ENCODE measurements around the gene CLDN14. TPM values are rescaled to one million over a fixed set of nuclear protein-coding genes. Genes with fewer than 3 reads are reported as not detected.

CLDN14 gene
- total and polyA plus RNA-seq, 2 experiments from 2014 or later: not detected

DNA sequence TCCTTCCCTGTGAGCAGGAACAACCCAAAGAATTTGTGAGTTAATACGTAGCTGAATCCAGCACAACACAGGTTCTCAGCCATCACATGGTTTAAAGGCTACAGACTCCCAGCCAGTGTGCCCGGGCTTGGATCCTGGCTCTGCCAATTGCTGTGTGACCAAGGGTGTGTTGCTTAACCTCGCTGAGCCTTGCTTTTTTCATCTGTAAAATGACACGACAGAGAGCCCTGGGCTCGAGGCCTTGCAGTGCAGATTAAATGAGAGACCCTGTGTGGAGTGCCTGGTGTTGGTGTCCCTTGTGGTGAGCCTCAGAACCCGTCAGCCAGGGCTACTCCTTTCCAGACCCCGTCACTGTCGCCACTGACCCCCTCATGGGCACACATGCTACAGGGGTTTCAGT is 55.3 kb downstream of the CLDN14 start:
- Histone ChIP-seq H3K4me2 (no peak overlapping the region), H3K79me2 (replicated peaks; ENCODE audit: insufficient read depth) (no peaks in the 10 kb centered on the region), H3K4me3 (no peak overlapping the region), H3K36me3 (ENCODE audit: insufficient read depth) (no peaks in the 10 kb centered on the region; the same call in 1 of the 2 replicates), H3F3A (replicated peaks; ENCODE audit: low read depth) (no peaks in the 10 kb centered on the region; the same call in 1 of the 2 replicates), H2AFZ (no peak overlapping the region), H3K27me3 (ENCODE audit: insufficient read depth) (no peaks in the 10 kb centered on the region), H3K9me2 (ENCODE audit: insufficient read depth) (no peaks in the 10 kb centered on the region), H4K20me1 (replicated peaks; ENCODE audit: insufficient read depth) (no peaks in the 10 kb centered on the region), H3K27ac (ENCODE audit: low read depth) (no peak overlapping the region), H3K4me1 (ENCODE audit: insufficient read depth) (no peaks in the 10 kb centered on the region; the same call in 1 of the 2 replicates)
- Mint-ChIP-seq H3K27ac (no peak overlapping the region), H3K36me3 (ENCODE audit: low read depth) (no peaks in the 10 kb centered on the region), H3K9me3 (no peaks in the 10 kb centered on the region; the same call in 2 of the 3 replicates), H3K27me3 (ENCODE audit: insufficient read depth, low read depth, poor library complexity) (peaks cover 15% of the 10 kb centered on the region), H3K4me3 (no peak overlapping the region), H3K4me1 (peaks cover 17% of the 10 kb centered on the region)
- TF ChIP-seq, protein P1, sequence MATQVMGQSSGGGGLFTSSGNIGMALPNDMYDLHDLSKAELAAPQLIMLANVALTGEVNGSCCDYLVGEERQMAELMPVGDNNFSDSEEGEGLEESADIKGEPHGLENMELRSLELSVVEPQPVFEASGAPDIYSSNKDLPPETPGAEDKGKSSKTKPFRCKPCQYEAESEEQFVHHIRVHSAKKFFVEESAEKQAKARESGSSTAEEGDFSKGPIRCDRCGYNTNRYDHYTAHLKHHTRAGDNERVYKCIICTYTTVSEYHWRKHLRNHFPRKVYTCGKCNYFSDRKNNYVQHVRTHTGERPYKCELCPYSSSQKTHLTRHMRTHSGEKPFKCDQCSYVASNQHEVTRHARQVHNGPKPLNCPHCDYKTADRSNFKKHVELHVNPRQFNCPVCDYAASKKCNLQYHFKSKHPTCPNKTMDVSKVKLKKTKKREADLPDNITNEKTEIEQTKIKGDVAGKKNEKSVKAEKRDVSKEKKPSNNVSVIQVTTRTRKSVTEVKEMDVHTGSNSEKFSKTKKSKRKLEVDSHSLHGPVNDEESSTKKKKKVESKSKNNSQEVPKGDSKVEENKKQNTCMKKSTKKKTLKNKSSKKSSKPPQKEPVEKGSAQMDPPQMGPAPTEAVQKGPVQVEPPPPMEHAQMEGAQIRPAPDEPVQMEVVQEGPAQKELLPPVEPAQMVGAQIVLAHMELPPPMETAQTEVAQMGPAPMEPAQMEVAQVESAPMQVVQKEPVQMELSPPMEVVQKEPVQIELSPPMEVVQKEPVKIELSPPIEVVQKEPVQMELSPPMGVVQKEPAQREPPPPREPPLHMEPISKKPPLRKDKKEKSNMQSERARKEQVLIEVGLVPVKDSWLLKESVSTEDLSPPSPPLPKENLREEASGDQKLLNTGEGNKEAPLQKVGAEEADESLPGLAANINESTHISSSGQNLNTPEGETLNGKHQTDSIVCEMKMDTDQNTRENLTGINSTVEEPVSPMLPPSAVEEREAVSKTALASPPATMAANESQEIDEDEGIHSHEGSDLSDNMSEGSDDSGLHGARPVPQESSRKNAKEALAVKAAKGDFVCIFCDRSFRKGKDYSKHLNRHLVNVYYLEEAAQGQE (IDR thresholded peaks at IDR 0.05; ENCODE audit: unreplicated experiment): no peak
- TF ChIP-seq CREB1 (CRISPR knock-in tag; IDR thresholded peaks at IDR 0.05; ENCODE audit: low read depth): no peak
- no peak for TF ChIP-seq NANOG (IDR thresholded peaks at IDR 0.05; ENCODE audit: borderline replicate concordance)
- ATAC-seq: no peak
- no peak for DNase-seq (ENCODE audit: low spot score)

DNA sequence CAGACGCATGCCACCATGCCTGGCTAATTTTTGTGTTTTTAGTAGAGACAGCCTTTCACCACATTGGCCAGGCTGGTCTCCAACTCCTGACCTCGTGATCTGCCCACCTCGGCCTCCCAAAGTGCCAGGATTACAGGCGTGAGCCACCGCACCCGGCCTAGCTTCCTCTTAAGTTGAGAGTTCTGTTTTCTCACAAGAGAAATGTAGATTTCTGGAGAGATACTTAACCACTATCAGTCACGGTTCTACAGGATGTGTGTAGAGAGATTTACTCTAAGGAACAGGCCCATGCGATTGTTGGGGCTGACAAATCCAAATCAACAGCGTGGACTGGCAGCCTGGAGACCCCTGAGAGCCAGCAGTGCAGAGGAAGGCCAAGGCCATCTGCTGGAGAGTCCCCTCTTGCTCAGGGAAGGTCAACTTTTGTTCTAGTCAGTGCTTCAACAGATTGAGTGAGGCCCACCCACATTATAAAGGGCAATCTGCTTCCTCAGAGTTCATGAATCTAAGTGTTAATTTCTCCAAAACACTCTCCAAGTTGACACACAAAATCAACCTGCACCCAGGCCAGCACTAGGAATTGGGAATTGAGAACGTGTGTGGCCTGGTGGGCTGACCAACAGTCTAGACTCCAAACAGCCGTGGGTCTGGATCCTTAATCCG is 56.0 kb downstream of the CLDN14 start:
- DNase-seq (ENCODE audit: low spot score) (no peak), ATAC-seq (no peak)
- no peaks in the 10 kb centered on the region for H3K79me2 ChIP-seq (replicated peaks; ENCODE audit: insufficient read depth)
- no peak overlapping the region for H3K4me2 ChIP-seq
- H3K4me1 Mint-ChIP-seq: peaks cover 17% of the 10 kb centered on the region
- no peak overlapping the region for H3K27ac ChIP-seq (ENCODE audit: low read depth)
- no peaks in the 10 kb centered on the region; the same call in 1 of the 2 replicates for H3K36me3 ChIP-seq (ENCODE audit: insufficient read depth)
- H3K27me3 ChIP-seq (ENCODE audit: insufficient read depth): no peaks in the 10 kb centered on the region
- no peaks in the 10 kb centered on the region for H3K4me1 ChIP-seq (ENCODE audit: insufficient read depth)
- peaks cover 15% of the 10 kb centered on the region for H3K27me3 Mint-ChIP-seq (ENCODE audit: insufficient read depth, low read depth, poor library complexity)
- no peak overlapping the region for H2AFZ ChIP-seq
- no peak overlapping the region for H3K27ac Mint-ChIP-seq
- H4K20me1 ChIP-seq (replicated peaks; ENCODE audit: insufficient read depth): no peaks in the 10 kb centered on the region
- no peaks in the 10 kb centered on the region for H3K36me3 Mint-ChIP-seq (ENCODE audit: low read depth)
- H3K9me3 Mint-ChIP-seq: no peaks in the 10 kb centered on the region; the same call in 2 of the 3 replicates
- H3K4me3 Mint-ChIP-seq: no peak overlapping the region
- H3F3A ChIP-seq (replicated peaks; ENCODE audit: low read depth): no peaks in the 10 kb centered on the region; the same call in 1 of the 2 replicates
- no peak overlapping the region for H3K4me3 ChIP-seq
- H3K9me2 ChIP-seq (ENCODE audit: insufficient read depth): no peaks in the 10 kb centered on the region
- TF ChIP-seq, protein P2, sequence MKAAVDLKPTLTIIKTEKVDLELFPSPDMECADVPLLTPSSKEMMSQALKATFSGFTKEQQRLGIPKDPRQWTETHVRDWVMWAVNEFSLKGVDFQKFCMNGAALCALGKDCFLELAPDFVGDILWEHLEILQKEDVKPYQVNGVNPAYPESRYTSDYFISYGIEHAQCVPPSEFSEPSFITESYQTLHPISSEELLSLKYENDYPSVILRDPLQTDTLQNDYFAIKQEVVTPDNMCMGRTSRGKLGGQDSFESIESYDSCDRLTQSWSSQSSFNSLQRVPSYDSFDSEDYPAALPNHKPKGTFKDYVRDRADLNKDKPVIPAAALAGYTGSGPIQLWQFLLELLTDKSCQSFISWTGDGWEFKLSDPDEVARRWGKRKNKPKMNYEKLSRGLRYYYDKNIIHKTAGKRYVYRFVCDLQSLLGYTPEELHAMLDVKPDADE (IDR thresholded peaks at IDR 0.05): no peak
- no peak for TF ChIP-seq CREB1 (CRISPR knock-in tag; IDR thresholded peaks at IDR 0.05; ENCODE audit: low read depth)
- TF ChIP-seq, protein P3, sequence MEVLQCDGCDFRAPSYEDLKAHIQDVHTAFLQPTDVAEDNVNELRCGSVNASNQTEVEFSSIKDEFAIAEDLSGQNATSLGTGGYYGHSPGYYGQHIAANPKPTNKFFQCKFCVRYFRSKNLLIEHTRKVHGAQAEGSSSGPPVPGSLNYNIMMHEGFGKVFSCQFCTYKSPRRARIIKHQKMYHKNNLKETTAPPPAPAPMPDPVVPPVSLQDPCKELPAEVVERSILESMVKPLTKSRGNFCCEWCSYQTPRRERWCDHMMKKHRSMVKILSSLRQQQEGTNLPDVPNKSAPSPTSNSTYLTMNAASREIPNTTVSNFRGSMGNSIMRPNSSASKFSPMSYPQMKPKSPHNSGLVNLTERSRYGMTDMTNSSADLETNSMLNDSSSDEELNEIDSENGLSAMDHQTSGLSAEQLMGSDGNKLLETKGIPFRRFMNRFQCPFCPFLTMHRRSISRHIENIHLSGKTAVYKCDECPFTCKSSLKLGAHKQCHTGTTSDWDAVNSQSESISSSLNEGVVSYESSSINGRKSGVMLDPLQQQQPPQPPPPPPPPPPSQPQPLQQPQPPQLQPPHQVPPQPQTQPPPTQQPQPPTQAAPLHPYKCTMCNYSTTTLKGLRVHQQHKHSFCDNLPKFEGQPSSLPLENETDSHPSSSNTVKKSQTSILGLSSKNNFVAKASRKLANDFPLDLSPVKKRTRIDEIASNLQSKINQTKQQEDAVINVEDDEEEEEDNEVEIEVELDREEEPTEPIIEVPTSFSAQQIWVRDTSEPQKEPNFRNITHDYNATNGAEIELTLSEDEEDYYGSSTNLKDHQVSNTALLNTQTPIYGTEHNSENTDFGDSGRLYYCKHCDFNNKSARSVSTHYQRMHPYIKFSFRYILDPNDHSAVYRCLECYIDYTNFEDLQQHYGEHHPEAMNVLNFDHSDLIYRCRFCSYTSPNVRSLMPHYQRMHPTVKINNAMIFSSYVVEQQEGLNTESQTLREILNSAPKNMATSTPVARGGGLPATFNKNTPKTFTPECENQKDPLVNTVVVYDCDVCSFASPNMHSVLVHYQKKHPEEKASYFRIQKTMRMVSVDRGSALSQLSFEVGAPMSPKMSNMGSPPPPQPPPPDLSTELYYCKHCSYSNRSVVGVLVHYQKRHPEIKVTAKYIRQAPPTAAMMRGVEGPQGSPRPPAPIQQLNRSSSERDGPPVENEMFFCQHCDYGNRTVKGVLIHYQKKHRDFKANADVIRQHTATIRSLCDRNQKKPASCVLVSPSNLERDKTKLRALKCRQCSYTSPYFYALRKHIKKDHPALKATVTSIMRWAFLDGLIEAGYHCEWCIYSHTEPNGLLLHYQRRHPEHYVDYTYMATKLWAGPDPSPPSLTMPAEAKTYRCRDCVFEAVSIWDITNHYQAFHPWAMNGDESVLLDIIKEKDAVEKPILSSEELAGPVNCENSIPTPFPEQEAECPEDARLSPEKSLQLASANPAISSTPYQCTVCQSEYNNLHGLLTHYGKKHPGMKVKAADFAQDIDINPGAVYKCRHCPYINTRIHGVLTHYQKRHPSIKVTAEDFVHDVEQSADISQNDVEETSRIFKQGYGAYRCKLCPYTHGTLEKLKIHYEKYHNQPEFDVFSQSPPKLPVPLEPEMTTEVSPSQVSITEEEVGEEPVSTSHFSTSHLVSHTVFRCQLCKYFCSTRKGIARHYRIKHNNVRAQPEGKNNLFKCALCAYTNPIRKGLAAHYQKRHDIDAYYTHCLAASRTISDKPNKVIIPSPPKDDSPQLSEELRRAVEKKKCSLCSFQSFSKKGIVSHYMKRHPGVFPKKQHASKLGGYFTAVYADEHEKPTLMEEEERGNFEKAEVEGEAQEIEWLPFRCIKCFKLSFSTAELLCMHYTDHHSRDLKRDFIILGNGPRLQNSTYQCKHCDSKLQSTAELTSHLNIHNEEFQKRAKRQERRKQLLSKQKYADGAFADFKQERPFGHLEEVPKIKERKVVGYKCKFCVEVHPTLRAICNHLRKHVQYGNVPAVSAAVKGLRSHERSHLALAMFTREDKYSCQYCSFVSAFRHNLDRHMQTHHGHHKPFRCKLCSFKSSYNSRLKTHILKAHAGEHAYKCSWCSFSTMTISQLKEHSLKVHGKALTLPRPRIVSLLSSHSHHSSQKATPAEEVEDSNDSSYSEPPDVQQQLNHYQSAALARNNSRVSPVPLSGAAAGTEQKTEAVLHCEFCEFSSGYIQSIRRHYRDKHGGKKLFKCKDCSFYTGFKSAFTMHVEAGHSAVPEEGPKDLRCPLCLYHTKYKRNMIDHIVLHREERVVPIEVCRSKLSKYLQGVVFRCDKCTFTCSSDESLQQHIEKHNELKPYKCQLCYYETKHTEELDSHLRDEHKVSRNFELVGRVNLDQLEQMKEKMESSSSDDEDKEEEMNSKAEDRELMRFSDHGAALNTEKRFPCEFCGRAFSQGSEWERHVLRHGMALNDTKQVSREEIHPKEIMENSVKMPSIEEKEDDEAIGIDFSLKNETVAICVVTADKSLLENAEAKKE (CRISPR knock-in tag; IDR thresholded peaks at IDR 0.05): no peak
- TF ChIP-seq STAT1 (IDR thresholded peaks at IDR 0.05; ENCODE audit: unreplicated experiment): no peak
- TF ChIP-seq ZNF331 (CRISPR knock-in tag; IDR thresholded peaks at IDR 0.05; ENCODE audit: low read depth): no peak
- no peak for TF ChIP-seq NANOG (IDR thresholded peaks at IDR 0.05; ENCODE audit: borderline replicate concordance)
- TF ChIP-seq JUNB (IDR thresholded peaks at IDR 0.05; ENCODE audit: unreplicated experiment): no peak
- no peak for TF ChIP-seq ZNF114 (CRISPR knock-in tag; IDR thresholded peaks at IDR 0.05)
